Measurements from ENCODE around the gene TYMP. TPM values are rescaled to one million over a fixed set of nuclear protein-coding genes. Genes with fewer than 3 reads are reported as not detected.

TYMP gene
- polyA plus RNA-seq, 1 donor (not counting 4 experiments of a cell fraction or from before 2014, with no cell fraction given), result 25.5 TPM

GRCh38 chr22:50498322-50498890 lies 31.4 kb downstream of the TYMP start:
- H2AFZ ChIP-seq (ENCODE audit: control insufficient read depth, low read length), result no peak overlapping the region
- DNase-seq (ENCODE audit: low read depth, low spot score) (no peak), FAIRE-seq (peak; percentile 95)
- no peaks in the 10 kb centered on the region for H3K79me2 ChIP-seq (ENCODE audit: control insufficient read depth, insufficient read depth, low read length)
- no peak overlapping the region for H3K27ac ChIP-seq (ENCODE audit: control insufficient read depth, insufficient read depth, low read length)
- H3K4me2 ChIP-seq (ENCODE audit: control insufficient read depth, extremely low read depth, insufficient read depth, low read depth, low read length), result peak overlapping the region; percentile 67
- no peak overlapping the region for H3K4me3 ChIP-seq (ENCODE audit: control insufficient read depth in 2 of 3, extremely low read depth in 1 of 3, insufficient read depth in 2 of 3, low read depth in 1 of 3, low read length in 3 of 3)
- no peaks in the 10 kb centered on the region for H3K27me3 ChIP-seq (ENCODE audit: control insufficient read depth, extremely low read depth, insufficient read depth, low read length)
- H4K20me1 ChIP-seq (ENCODE audit: control insufficient read depth, extremely low read depth, insufficient read depth, low read length), result no peaks in the 10 kb centered on the region
- dilution Hi-C loops (cut with MboI; ENCODE audit: extremely low pct_ligation_motif_present, low sequenced_read_pairs), result no loop called here
- H3K9me1 ChIP-seq (ENCODE audit: control insufficient read depth, extremely low read depth, insufficient read depth, low read length), result no peaks in the 10 kb centered on the region
- H3K4me1 ChIP-seq (ENCODE audit: control insufficient read depth, extremely low read depth, insufficient read depth, low read length), result peaks cover 5% of the 10 kb centered on the region
- no peak overlapping the region for H3K9ac ChIP-seq (ENCODE audit: control insufficient read depth, extremely low read depth, insufficient read depth, low read length)
- TF ChIP-seq, protein P1, sequence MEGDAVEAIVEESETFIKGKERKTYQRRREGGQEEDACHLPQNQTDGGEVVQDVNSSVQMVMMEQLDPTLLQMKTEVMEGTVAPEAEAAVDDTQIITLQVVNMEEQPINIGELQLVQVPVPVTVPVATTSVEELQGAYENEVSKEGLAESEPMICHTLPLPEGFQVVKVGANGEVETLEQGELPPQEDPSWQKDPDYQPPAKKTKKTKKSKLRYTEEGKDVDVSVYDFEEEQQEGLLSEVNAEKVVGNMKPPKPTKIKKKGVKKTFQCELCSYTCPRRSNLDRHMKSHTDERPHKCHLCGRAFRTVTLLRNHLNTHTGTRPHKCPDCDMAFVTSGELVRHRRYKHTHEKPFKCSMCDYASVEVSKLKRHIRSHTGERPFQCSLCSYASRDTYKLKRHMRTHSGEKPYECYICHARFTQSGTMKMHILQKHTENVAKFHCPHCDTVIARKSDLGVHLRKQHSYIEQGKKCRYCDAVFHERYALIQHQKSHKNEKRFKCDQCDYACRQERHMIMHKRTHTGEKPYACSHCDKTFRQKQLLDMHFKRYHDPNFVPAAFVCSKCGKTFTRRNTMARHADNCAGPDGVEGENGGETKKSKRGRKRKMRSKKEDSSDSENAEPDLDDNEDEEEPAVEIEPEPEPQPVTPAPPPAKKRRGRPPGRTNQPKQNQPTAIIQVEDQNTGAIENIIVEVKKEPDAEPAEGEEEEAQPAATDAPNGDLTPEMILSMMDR (optimal IDR thresholded peaks at IDR 0.05 in 1 of 3, IDR thresholded peaks at IDR 0.05 in 1 of 3, conservative IDR thresholded peaks at IDR 0.05 in 1 of 3; ENCODE audit: extremely low read depth in 1 of 3, insufficient read depth in 2 of 3, low read length in 3 of 3), result peak; percentile 76 to 85 (median 77)
- TF ChIP-seq EZH2 (IDR thresholded peaks at IDR 0.05; ENCODE audit: low read length), result no peak
- H3K36me3 ChIP-seq (ENCODE audit: control insufficient read depth in 2 of 2, extremely low read depth in 1 of 2, insufficient read depth in 2 of 2, low read length in 2 of 2), result peaks cover 0 to 8% of the 10 kb centered on the region in 2 experiments
- H3K9me3 ChIP-seq (ENCODE audit: control insufficient read depth, low read depth, low read length), result no peaks in the 10 kb centered on the region

DNA sequence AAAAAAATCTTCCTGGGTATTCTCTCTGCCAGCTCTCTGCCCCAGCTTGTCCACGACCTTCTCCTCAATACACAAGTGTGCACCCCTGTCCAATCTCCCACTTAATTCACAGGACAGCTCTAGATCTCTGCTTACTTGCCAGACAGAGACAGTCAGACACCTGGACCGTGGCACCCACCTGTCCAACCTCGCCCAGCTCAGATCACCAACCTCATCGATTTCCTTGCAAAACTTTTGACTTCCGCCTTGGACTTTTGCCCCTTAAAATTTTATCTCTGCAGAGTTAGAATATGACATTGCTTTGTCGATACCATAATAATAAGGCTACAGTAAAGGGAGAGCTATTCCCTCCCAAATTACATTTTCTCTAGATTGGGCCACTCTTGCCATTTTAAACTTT lies 32.7 kb downstream of the TYMP start:
- H3K4me3 ChIP-seq (ENCODE audit: control insufficient read depth in 2 of 3, extremely low read depth in 1 of 3, insufficient read depth in 2 of 3, low read depth in 1 of 3, low read length in 3 of 3), result no peak overlapping the region
- TF ChIP-seq EZH2 (IDR thresholded peaks at IDR 0.05; ENCODE audit: low read length), result no peak
- TF ChIP-seq, protein P1 (optimal IDR thresholded peaks at IDR 0.05 in 1 of 3, IDR thresholded peaks at IDR 0.05 in 1 of 3, conservative IDR thresholded peaks at IDR 0.05 in 1 of 3; ENCODE audit: extremely low read depth in 1 of 3, insufficient read depth in 2 of 3, low read length in 3 of 3), result no peak
- no peak overlapping the region for H3K9ac ChIP-seq (ENCODE audit: control insufficient read depth, extremely low read depth, insufficient read depth, low read length)
- H3K36me3 ChIP-seq (ENCODE audit: control insufficient read depth in 2 of 2, extremely low read depth in 1 of 2, insufficient read depth in 2 of 2, low read length in 2 of 2), result no peaks in the 10 kb centered on the region
- no peak overlapping the region for H3K27ac ChIP-seq (ENCODE audit: control insufficient read depth, insufficient read depth, low read length)
- H3K27me3 ChIP-seq (ENCODE audit: control insufficient read depth, extremely low read depth, insufficient read depth, low read length), result no peaks in the 10 kb centered on the region
- no peaks in the 10 kb centered on the region for H3K9me1 ChIP-seq (ENCODE audit: control insufficient read depth, extremely low read depth, insufficient read depth, low read length)
- H4K20me1 ChIP-seq (ENCODE audit: control insufficient read depth, extremely low read depth, insufficient read depth, low read length), result no peaks in the 10 kb centered on the region
- H3K79me2 ChIP-seq (ENCODE audit: control insufficient read depth, insufficient read depth, low read length), result no peaks in the 10 kb centered on the region
- dilution Hi-C loops (cut with MboI; ENCODE audit: extremely low pct_ligation_motif_present, low sequenced_read_pairs), result no loop called here
- FAIRE-seq (no peak), DNase-seq (ENCODE audit: low read depth, low spot score) (no peak)
- H3K4me2 ChIP-seq (ENCODE audit: control insufficient read depth, extremely low read depth, insufficient read depth, low read depth, low read length), result no peak overlapping the region
- H3K9me3 ChIP-seq (ENCODE audit: control insufficient read depth, low read depth, low read length), result no peaks in the 10 kb centered on the region
- H3K4me1 ChIP-seq (ENCODE audit: control insufficient read depth, extremely low read depth, insufficient read depth, low read length), result peaks cover 5% of the 10 kb centered on the region
- no peak overlapping the region for H2AFZ ChIP-seq (ENCODE audit: control insufficient read depth, low read length)

Measured in keratinocyte (primary cell).